Activated CD8-positive, alpha-beta memory T cell treated with anti-CD3 and anti-CD28 coated beads, Interleukin-2, amount 50 U/mL, for 24 hours (primary cell): ENCODE results near the gene LRTM2.
A peak's percentile ranks its signal among the peaks of the same experiment; 100 is the strongest.

Experiments
- DNase-seq: peaks from one replicate; pipeline ENCODE4 v3.0.0-alpha.2; 2020; ENCODE audit errors: extremely low read depth

The LRTM2 gene

GRCh38 chr12:1797991-1798640 lies 22.2 kb upstream of the LRTM2 start:
- DNase-seq, result no peak

GRCh38 chr12:1798641-1799020 lies 21.7 kb upstream of the LRTM2 start:
- no peak for DNase-seq

- DNase-seq, result no peak
These were observed 21.1 kb upstream of the LRTM2 start for GRCh38 chr12:1799051-1799881.

GRCh38 chr12:1799882-1800400 lies 20.4 kb upstream of the LRTM2 start:
- DNase-seq, result no peak

GRCh38 chr12:1800401-1801302 lies 19.7 kb upstream of the LRTM2 start:
- no peak for DNase-seq

GRCh38 chr12:1801303-1801975 lies 18.9 kb upstream of the LRTM2 start:
- no peak for DNase-seq

GRCh38 chr12:1803736-1804135 lies 16.6 kb upstream of the LRTM2 start:
- DNase-seq, result no peak

GRCh38 chr12:1804545-1805332 lies 15.6 kb upstream of the LRTM2 start:
- peak; percentile 63 for DNase-seq

- no peak for DNase-seq
These were observed 14.8 kb upstream of the LRTM2 start for GRCh38 chr12:1805441-1806081.

- DNase-seq, result no peak
These were observed 13.9 kb upstream of the LRTM2 start for GRCh38 chr12:1806301-1807086.

- DNase-seq, result no peak
These were observed 13.1 kb upstream of the LRTM2 start for GRCh38 chr12:1807087-1807860.

- DNase-seq, result no peak
These were observed 12.1 kb upstream of the LRTM2 start for GRCh38 chr12:1808036-1808797.

- no peak for DNase-seq
These were observed 11.4 kb upstream of the LRTM2 start for GRCh38 chr12:1808798-1809480.

GRCh38 chr12:1809591-1810190 lies 10.7 kb upstream of the LRTM2 start:
- no peak for DNase-seq

GRCh38 chr12:1810201-1810930 lies 10.0 kb upstream of the LRTM2 start:
- no peak for DNase-seq

GRCh38 chr12:1810931-1811280 lies 9.5 kb upstream of the LRTM2 start:
- no peak for DNase-seq
